Duodenal mucosa (tissue), 2 donors: Measurements from ENCODE around the gene ZBTB16.

Source experiments
- H3K27ac ChIP-seq: one replicate; pipeline ENCODE4 v1.7.0; 2013; ENCODE audit warnings: low read depth, low read length
- H3K27me3 ChIP-seq, 2 donors: one replicate each; pipeline ENCODE4 v1.7.0; 2013; ENCODE audit warnings: low read length in 2 of 2, control low read depth in 1 of 2; ENCODE audit not compliant: insufficient read depth in 2 of 2, control insufficient read depth in 1 of 2
- H3K36me3 ChIP-seq, 2 donors: one replicate each; pipeline ENCODE4 v1.7.0; 2013; ENCODE audit warnings: low read length in 2 of 2, control low read depth in 1 of 2; ENCODE audit not compliant: insufficient read depth in 2 of 2, control insufficient read depth in 1 of 2
- H3K4me1 ChIP-seq, 2 donors: one replicate each; pipeline ENCODE4 v1.7.0; 2013; ENCODE audit warnings: low read length in 2 of 2, control low read depth in 1 of 2; ENCODE audit not compliant: insufficient read depth in 2 of 2, control insufficient read depth in 1 of 2
- H3K4me3 ChIP-seq, 2 donors: one replicate each; pipeline ENCODE4 v1.7.0; 2013; ENCODE audit warnings: low read length in 2 of 2, low read depth in 1 of 2
- H3K9ac ChIP-seq, 2 donors: one replicate each; pipeline ENCODE4 v1.7.0; 2013; ENCODE audit warnings: low read length in 2 of 2, low read depth in 1 of 2
- H3K9me3 ChIP-seq, 2 donors: one replicate each; pipeline ENCODE4 v1.7.0; 2013; ENCODE audit warnings: low read length in 2 of 2, control low read depth in 1 of 2; ENCODE audit not compliant: control insufficient read depth in 1 of 2

The ZBTB16 gene

DNA sequence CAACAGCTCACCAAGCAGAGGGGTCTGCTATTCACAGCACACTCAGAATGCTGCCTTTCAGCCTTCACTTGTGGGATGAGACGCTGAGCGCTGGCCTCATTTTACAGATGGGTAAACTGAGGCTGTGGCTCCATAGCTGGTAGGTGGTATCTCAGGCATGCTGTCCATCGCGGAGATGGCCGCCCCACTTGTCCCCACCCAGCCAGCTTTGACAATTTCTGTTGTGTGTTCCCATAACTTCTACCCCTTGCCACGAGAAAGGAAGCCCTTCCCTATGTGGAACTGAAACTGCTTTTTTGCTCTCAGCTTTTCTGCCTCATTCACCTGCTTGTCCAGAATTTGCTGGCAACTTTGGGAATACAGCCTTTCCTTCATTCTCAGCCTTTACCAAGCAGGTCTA is 200.6 kb downstream of the ZBTB16 start:
- peaks cover 0 to 3% of the 10 kb centered on the region in 2 donors for H3K27me3 ChIP-seq
- no peak overlapping the region for H3K9ac ChIP-seq
- H3K4me1 ChIP-seq = peaks cover 3 to 8% of the 10 kb centered on the region in 2 donors
- H3K4me3 ChIP-seq = no peak overlapping the region
- H3K27ac ChIP-seq = no peak overlapping the region
- H3K9me3 ChIP-seq = no peaks in the 10 kb centered on the region
- H3K36me3 ChIP-seq = no peaks in the 10 kb centered on the region

- H3K27ac ChIP-seq = no peak overlapping the region
- H3K4me3 ChIP-seq = no peak overlapping the region
- peaks cover 3 to 8% of the 10 kb centered on the region in 2 donors for H3K4me1 ChIP-seq
- H3K27me3 ChIP-seq = peaks cover 0 to 3% of the 10 kb centered on the region in 2 donors
- H3K36me3 ChIP-seq = no peaks in the 10 kb centered on the region
- no peak overlapping the region for H3K9ac ChIP-seq
- H3K9me3 ChIP-seq = no peaks in the 10 kb centered on the region
These were observed 201.0 kb downstream of the ZBTB16 start for GRCh38 chr11:114260483-114260882.

GRCh38 chr11:114261791-114262190 is 202.3 kb downstream of the ZBTB16 start:
- Histone ChIP-seq H3K9me3 (no peaks in the 10 kb centered on the region), H3K36me3 (no peaks in the 10 kb centered on the region), H3K4me1 (peaks cover 3 to 8% of the 10 kb centered on the region in 2 donors), H3K27me3 (peaks cover 0 to 3% of the 10 kb centered on the region in 2 donors), H3K4me3 (no peak overlapping the region), H3K27ac (no peak overlapping the region), H3K9ac (no peak overlapping the region)

DNA sequence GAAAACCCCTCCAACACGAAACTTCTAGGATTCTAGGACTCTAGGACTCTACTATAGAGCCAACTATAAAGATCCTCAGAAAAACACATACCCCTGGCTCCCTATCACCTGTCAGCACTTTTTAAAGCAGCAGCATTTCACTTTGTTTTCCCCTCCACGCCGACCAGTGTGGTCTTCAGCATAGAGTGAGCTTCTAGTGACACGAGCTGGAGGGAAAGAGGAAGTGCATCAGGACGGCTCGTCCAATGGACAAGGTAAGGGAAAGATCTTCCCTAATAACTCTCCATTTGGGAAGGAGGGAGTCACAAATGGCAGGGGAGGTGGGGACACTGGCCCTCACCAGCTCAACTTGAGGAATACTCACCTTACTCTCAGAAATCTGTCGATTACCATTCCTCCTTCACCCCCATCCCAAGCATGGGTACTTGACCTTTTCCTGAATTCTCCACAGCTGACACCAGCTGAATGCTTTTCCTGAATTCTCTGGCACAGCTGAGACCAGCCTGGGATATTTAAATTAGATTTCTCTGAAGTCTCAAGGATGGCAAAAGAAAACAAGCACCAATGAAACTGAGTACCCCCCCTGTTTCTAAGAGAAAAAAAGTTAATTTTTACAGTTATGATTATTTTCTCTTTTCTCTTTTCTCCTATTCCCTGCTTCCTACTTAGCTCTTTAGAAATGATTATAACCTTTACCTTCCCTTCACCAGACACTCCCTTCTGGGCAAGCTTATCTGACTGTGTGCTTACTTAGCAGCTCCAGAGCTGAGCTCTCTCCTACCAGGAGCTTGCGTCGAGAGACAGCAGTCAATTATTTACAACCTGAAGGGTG is 203.4 kb downstream of the ZBTB16 start:
- H3K4me3 ChIP-seq = no peak overlapping the region
- no peaks in the 10 kb centered on the region for H3K9me3 ChIP-seq
- peaks cover 3 to 8% of the 10 kb centered on the region in 2 donors for H3K4me1 ChIP-seq
- no peaks in the 10 kb centered on the region for H3K36me3 ChIP-seq
- H3K27ac ChIP-seq = no peak overlapping the region
- H3K9ac ChIP-seq = no peak overlapping the region
- peaks cover 0 to 3% of the 10 kb centered on the region in 2 donors for H3K27me3 ChIP-seq

DNA sequence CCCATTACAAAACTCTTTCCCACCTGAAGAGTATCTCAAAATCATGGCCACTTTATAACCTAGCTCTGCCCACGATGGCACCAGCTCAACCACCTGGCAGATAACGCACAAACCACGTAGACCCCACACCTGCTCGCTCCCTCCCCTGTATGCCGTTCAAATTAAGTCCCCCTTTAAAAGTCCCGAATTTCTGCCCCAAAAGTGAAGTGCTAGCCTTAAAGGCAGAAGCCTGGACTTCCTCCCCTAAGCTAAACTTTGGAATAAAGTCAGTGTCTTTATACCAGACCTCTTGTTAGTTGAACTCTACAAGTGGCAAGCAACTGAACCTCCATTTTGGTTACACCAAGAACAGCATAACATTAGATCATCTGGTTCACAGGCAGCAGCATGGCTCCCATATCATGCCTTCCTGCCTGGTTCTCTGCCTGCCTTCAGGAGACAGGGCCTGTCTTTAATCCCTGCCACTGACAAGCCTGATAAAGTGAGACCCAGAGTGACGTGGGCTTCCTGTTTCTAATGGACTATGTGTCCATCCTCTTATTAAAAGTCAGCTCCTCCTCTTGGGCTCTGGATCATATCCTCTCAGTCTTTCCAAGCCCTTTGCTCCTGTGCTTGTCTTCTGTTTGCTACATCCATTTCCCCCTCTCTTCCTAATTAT is 204.1 kb downstream of the ZBTB16 start:
- H3K36me3 ChIP-seq = no peaks in the 10 kb centered on the region
- peaks cover 0 to 3% of the 10 kb centered on the region in 2 donors for H3K27me3 ChIP-seq
- no peak overlapping the region for H3K4me3 ChIP-seq
- peaks cover 3 to 8% of the 10 kb centered on the region in 2 donors for H3K4me1 ChIP-seq
- H3K27ac ChIP-seq = no peak overlapping the region
- no peaks in the 10 kb centered on the region for H3K9me3 ChIP-seq
- H3K9ac ChIP-seq = no peak overlapping the region

- Histone ChIP-seq H3K27me3 (peaks cover 0 to 3% of the 10 kb centered on the region in 2 donors), H3K9ac (no peak overlapping the region), H3K4me3 (no peak overlapping the region), H3K9me3 (no peaks in the 10 kb centered on the region), H3K27ac (no peak overlapping the region), H3K36me3 (no peaks in the 10 kb centered on the region), H3K4me1 (peaks cover 3 to 8% of the 10 kb centered on the region in 2 donors)
These were observed 204.9 kb downstream of the ZBTB16 start for GRCh38 chr11:114264381-114264780.

DNA sequence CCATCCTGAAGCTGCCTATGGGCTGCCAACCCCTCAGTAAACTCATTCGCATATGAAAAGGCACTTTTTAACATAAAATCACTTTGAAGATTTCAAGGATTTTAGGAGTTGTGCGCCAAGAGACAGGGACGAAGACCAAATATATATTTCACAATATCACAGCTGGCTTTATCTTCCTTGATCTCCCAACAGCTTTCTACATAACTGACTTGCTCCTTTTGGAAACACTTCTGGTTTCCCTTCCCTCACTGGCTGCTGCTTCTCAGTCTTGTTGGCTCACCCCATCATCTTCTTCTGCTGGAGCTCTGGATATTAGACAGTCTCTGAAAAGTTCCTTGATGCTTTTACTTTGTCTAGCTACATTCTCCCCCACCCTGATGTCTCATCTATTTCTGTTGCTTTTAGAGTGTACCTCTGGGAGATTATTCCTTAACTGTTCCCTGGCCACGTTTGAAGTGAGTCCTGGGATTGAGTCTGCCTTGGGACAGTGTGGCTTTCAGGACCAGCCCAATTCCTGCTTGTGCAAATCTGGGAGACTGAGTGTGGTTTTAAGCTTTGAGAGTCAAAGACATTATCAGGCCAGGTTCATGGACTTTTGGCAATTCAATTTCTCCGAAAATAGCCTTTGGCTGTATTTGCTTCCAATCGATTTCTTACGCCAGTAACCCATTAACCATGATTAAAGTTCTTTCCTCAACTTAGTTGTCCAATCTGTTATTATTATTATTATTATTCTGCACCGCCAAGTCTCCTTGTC is 205.8 kb downstream of the ZBTB16 start:
- H3K9me3 ChIP-seq = no peaks in the 10 kb centered on the region
- peaks cover 0 to 4% of the 10 kb centered on the region in 2 donors for H3K27me3 ChIP-seq
- no peak overlapping the region for H3K27ac ChIP-seq
- no peaks in the 10 kb centered on the region for H3K36me3 ChIP-seq
- H3K4me1 ChIP-seq = peaks cover 3 to 8% of the 10 kb centered on the region in 2 donors
- H3K4me3 ChIP-seq = no peak overlapping the region
- H3K9ac ChIP-seq = no peak overlapping the region

DNA sequence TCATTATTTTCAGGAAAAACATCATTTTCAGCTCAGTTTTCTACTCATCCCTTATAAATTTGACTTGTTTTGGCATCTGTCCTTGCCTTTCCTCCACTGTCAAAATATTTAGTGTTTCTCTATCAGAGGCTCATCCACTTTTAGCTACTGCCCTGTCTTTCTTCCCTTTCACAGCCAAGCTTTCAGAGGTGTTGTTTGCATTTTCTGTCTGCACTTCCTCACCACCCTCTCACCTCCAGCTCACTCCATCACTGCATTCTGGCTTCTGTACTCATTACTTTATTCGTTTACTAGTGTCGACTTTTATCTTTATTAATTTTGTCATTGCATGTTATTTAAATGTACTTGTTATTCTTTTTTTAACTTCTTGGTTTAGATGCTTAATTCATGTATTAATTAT is 210.0 kb downstream of the ZBTB16 start:
- Histone ChIP-seq H3K9me3 (no peaks in the 10 kb centered on the region), H3K27me3 (peaks cover 6% of the 10 kb centered on the region in 2 donors), H3K4me3 (no peak overlapping the region), H3K4me1 (no peaks in the 10 kb centered on the region), H3K9ac (no peak overlapping the region), H3K36me3 (no peaks in the 10 kb centered on the region), H3K27ac (no peak overlapping the region)

GRCh38 chr11:114270531-114271270 is 211.2 kb downstream of the ZBTB16 start:
- Histone ChIP-seq H3K4me3 (no peak overlapping the region), H3K27me3 (peaks cover 6 to 10% of the 10 kb centered on the region in 2 donors), H3K9me3 (no peaks in the 10 kb centered on the region), H3K9ac (no peak overlapping the region), H3K4me1 (no peaks in the 10 kb centered on the region), H3K27ac (no peak overlapping the region), H3K36me3 (no peaks in the 10 kb centered on the region)
